Transverse colon (tissue), 4 donors: Measurements from ENCODE around the gene ASTE1. TPM values are rescaled to one million over a fixed set of nuclear protein-coding genes. Genes with fewer than 3 reads are reported as not detected.

Experiments
- DNase-seq: peaks from one replicate; pipeline ENCODE4 v3.0.0-alpha.2; 2019
- H3K27ac ChIP-seq, 4 donors: fragments of 200-600 bp; sonication (generic); 2 replicates each; pipeline ENCODE4 v1.5.1; 2016 to 2018; ENCODE audit warnings: inconsistent platforms in 4 of 4
- H3K27me3 ChIP-seq: fragments of 200-600 bp; sonication (generic); 2 replicates; pipeline ENCODE4 v1.5.1; 2017; ENCODE audit warnings: inconsistent platforms
- H3K36me3 ChIP-seq, 4 donors: fragments of 200-600 bp; sonication (generic); 2 replicates each; pipeline ENCODE4 v1.5.1; 2017 to 2019; ENCODE audit warnings: inconsistent platforms in 4 of 4
- H3K4me1 ChIP-seq, 4 donors: fragments of 200-600 bp; sonication (generic); 2 replicates each; pipeline ENCODE4 v1.5.1; 2017 to 2020; ENCODE audit warnings: inconsistent platforms in 4 of 4
- H3K4me3 ChIP-seq, 4 donors: fragments of 200-600 bp; sonication (generic); 1 replicate in 1 of 4; 2 replicates in 3 of 4; pipeline versions ENCODE4 v1.5.1 to v1.6.1; 2017 to 2019; ENCODE audit warnings: inconsistent platforms in 4 of 4
- H3K9me3 ChIP-seq, 2 donors: fragments of 200-600 bp; sonication (generic); 2 replicates each; pipeline ENCODE4 v1.5.1; 2017 to 2019; ENCODE audit warnings: inconsistent platforms in 2 of 2
- EP300 ChIP-seq: sonication (generic); formaldehyde crosslinking; IDR thresholded peaks from one replicate; pipeline ENCODE4 v1.6.1; 2017; ENCODE audit warnings: antibody characterized with exemption, low read depth
- POLR2A ChIP-seq: fragments of 450-650 bp; IDR thresholded peaks from one replicate; pipeline ENCODE4 v1.6.1; 2016; ENCODE audit warnings: antibody characterized with exemption, mild to moderate bottlenecking, moderate library complexity
- POLR2AphosphoS5 ChIP-seq, 3 donors: sonication (generic); formaldehyde crosslinking; IDR thresholded peaks; one replicate each; pipeline ENCODE4 v1.6.1; 2016; ENCODE audit warnings: antibody characterized with exemption in 3 of 3
- WGBS, 2 donors: methylation state at CpG; one replicate each; pipeline ENCODE4 v1.1.5; 2018; ENCODE audit warnings: low coverage in 1 of 2; 5-methylcytosine and 5-hydroxymethylcytosine counted together
- in situ Hi-C, 4 donors: fragments of 200-750 bp; cut with MboI; loops; one replicate each; pipeline versions ENCODE4 v1.15.0 to v1.15.1; 2017; ENCODE audit warnings: low sequenced_read_pairs in 3 of 4, low pct_ligation_motif_present in 1 of 4, low pct_unique_long_range_greater_than_20kb in 1 of 4
- intact Hi-C: fragments of 100-400 bp; cut with DNase I; formaldehyde crosslinking; loops from one replicate; pipeline ENCODE4 v1.15.1; 2023; ENCODE audit warnings: low total_unique reads
- total RNA-seq, 4 donors: library from RNA; depleted of rRNA; stranded (reverse); fragments of >200 nt; gene quantifications; one replicate each; pipeline ENCODE4 v1.1.0, GENCODE V29; 2016
- TF ChIP-seq, protein P1 (sequence below), 5 experiments: fragments of 200-600 bp in 3 of 5; fragments of 450-650 bp in 2 of 5; sonication (generic) in 3 of 5; IDR thresholded peaks; 1 replicate in 2 of 5; 2 replicates in 3 of 5; pipeline ENCODE4 v1.5.1; 2016 to 2017; ENCODE audit warnings: antibody characterized with exemption in 5 of 5, inconsistent platforms in 3 of 5, mild to moderate bottlenecking in 2 of 5, moderate library complexity in 1 of 5

Gene ASTE1
- total RNA-seq, 4 donors from 2014 or later, result 3.0 to 16.4 (median 7.7) TPM

DNA sequence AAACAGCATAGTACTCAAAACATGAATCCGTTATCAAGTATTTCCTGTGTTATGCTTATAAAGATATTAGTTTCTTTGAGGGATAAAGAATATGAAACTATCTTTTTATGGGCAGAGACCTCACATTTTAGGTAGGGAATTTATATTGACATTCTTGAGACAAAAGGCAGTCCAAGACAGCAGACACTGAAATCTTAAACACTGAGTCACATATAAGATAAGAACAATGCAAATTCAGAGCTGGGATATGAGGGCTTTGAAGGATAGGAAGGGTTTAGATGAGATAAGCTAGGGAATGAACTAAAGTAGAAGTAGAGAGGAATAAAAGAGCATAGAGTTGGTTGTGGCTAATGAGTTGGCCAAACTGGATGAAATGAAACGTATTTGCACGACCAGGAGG lies 58.4 kb downstream of the ASTE1 start:
- in situ Hi-C loops (no loop called here), intact Hi-C loops (no loop called here)
- H3K4me1 ChIP-seq, result no peaks in the 10 kb centered on the region
- H3K9me3 ChIP-seq, result no peaks in the 10 kb centered on the region
- H3K27me3 ChIP-seq, result no peaks in the 10 kb centered on the region
- TF ChIP-seq POLR2A (no peak), POLR2AphosphoS5 (IDR thresholded peaks at IDR 0.05) (no peak), EP300 (no peak)
- TF ChIP-seq, protein P1, sequence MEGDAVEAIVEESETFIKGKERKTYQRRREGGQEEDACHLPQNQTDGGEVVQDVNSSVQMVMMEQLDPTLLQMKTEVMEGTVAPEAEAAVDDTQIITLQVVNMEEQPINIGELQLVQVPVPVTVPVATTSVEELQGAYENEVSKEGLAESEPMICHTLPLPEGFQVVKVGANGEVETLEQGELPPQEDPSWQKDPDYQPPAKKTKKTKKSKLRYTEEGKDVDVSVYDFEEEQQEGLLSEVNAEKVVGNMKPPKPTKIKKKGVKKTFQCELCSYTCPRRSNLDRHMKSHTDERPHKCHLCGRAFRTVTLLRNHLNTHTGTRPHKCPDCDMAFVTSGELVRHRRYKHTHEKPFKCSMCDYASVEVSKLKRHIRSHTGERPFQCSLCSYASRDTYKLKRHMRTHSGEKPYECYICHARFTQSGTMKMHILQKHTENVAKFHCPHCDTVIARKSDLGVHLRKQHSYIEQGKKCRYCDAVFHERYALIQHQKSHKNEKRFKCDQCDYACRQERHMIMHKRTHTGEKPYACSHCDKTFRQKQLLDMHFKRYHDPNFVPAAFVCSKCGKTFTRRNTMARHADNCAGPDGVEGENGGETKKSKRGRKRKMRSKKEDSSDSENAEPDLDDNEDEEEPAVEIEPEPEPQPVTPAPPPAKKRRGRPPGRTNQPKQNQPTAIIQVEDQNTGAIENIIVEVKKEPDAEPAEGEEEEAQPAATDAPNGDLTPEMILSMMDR (IDR thresholded peaks at IDR 0.05), result no peak
- DNase-seq, result no peak
- peaks cover 0 to 42% (median 5%) of the 10 kb centered on the region in 4 donors for H3K36me3 ChIP-seq
- no peak overlapping the region for H3K27ac ChIP-seq
- no peak overlapping the region for H3K4me3 ChIP-seq
- 92 to 96% methylated on average over 3 of the region's 3 CpGs for WGBS, 2 donors

DNA sequence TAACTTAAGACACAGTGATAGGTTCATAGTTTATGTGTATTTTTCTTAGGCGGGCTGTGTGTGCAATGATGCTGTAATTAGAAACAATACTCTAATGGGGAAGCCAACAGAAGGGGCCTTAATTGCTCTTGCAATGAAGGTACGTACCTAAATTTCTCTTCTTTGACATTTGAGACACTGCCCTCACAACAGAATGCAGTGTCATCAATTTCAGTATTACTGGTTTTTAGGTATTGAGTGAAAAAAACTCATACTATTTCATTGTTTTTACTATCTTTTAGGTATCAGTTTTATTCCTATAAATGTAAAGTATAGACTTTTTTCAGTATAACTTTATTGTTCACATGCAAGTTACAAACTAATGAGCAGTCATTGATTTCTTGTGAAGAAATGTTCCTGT lies 59.3 kb downstream of the ASTE1 start:
- Histone ChIP-seq H3K4me1 (no peaks in the 10 kb centered on the region), H3K4me3 (no peak overlapping the region), H3K27ac (no peak overlapping the region), H3K9me3 (no peaks in the 10 kb centered on the region), H3K36me3 (peaks cover 0 to 42% (median 5%) of the 10 kb centered on the region in 4 donors), H3K27me3 (no peaks in the 10 kb centered on the region)
- in situ Hi-C loops, result no loop called here
- DNase-seq, result no peak
- intact Hi-C loops, result no loop called here
- WGBS, 2 donors, result 95 to 100% methylated on average over 2 of the region's 2 CpGs
- TF ChIP-seq POLR2A (no peak), POLR2AphosphoS5 (IDR thresholded peaks at IDR 0.05) (no peak), EP300 (no peak)
- TF ChIP-seq, protein P1 (IDR thresholded peaks at IDR 0.05), result no peak

GRCh38 chr3:130963878-130964277 lies 62.7 kb downstream of the ASTE1 start:
- Histone ChIP-seq H3K27me3 (no peaks in the 10 kb centered on the region), H3K4me1 (no peaks in the 10 kb centered on the region), H3K9me3 (no peaks in the 10 kb centered on the region), H3K27ac (no peak overlapping the region), H3K36me3 (peaks cover 0 to 51% (median 9%) of the 10 kb centered on the region in 4 donors), H3K4me3 (no peak overlapping the region)
- 82 to 83% methylated on average over 3 of the region's 3 CpGs for WGBS, 2 donors
- no peak for DNase-seq
- in situ Hi-C loops, result no loop called here
- intact Hi-C loops, result no loop called here
- TF ChIP-seq, protein P1 (IDR thresholded peaks at IDR 0.05), result no peak
- TF ChIP-seq POLR2AphosphoS5 (IDR thresholded peaks at IDR 0.05), result no peak
- TF ChIP-seq EP300, result no peak
- TF ChIP-seq POLR2A, result no peak

Other genes with a start within 250 kb of the ASTE1 start
- gene ATP2C1, start 132.7 kb downstream of the ASTE1 start, total RNA-seq, result 10 to 100 TPM; 20.9 to 60.8 (median 44.6) TPM
- gene NEK11, start 52 bp upstream of the ASTE1 start, total RNA-seq, result 10 to 100 TPM in 1 of 4 donors, 1 to 10 TPM in 3; 4.6 to 12.3 (median 8.5) TPM